Measurements from ENCODE around the gene CMBL. TPM values are rescaled to one million over a fixed set of nuclear protein-coding genes. Genes with fewer than 3 reads are reported as not detected.

Gene CMBL
- total and polyA plus RNA-seq, 2 of the 13 experiments (the other 11 are each of a cell fraction or from before 2014, with no cell fraction given): 11.5 to 17.0 TPM

- TF ChIP-seq ZBTB39 (CRISPR knock-in tag; IDR thresholded peaks at IDR 0.05) (no peak), ZNF841 (CRISPR knock-in tag; IDR thresholded peaks at IDR 0.05; ENCODE audit: borderline replicate concordance) (no peak), SPEN (CRISPR knock-in tag; IDR thresholded peaks at IDR 0.05; ENCODE audit: low read depth) (peak; percentile 57), ZNF737 (CRISPR knock-in tag; IDR thresholded peaks at IDR 0.05; ENCODE audit: borderline replicate concordance) (no peak; the same call in 1 of the 2 replicates), ZNF34 (CRISPR knock-in tag; IDR thresholded peaks at IDR 0.05; ENCODE audit: borderline replicate concordance) (no peak), ZNF790 (CRISPR knock-in tag; IDR thresholded peaks at IDR 0.05; ENCODE audit: borderline replicate concordance) (no peak; the same call in 1 of the 2 replicates), STAT6 (CRISPR knock-in tag; IDR thresholded peaks at IDR 0.05; ENCODE audit: borderline replicate concordance) (no peak), TERF1 (CRISPR knock-in tag; IDR thresholded peaks at IDR 0.05) (no peak; the same call in 1 of the 2 replicates), ZNF615 (CRISPR knock-in tag; IDR thresholded peaks at IDR 0.05; ENCODE audit: borderline replicate concordance) (no peak), HES4 (CRISPR knock-in tag; IDR thresholded peaks at IDR 0.05; ENCODE audit: borderline replicate concordance) (peak; percentile 89), ZNF558 (CRISPR knock-in tag; IDR thresholded peaks at IDR 0.05; ENCODE audit: borderline replicate concordance) (peak; percentile 45; the same call in 1 of the 2 replicates), RARA (CRISPR knock-in tag; IDR thresholded peaks at IDR 0.05) (0 out of 2 replicates have a peak, but pooled peaks have one; percentile 25), ZNF431 (CRISPR knock-in tag; IDR thresholded peaks at IDR 0.05; ENCODE audit: borderline replicate concordance, low read depth) (no peak), ZBTB33 (CRISPR knock-in tag; IDR thresholded peaks at IDR 0.05) (no peak), ZNF678 (CRISPR knock-in tag; IDR thresholded peaks at IDR 0.05) (no peak), MAFK (conservative IDR thresholded peaks at IDR 0.05 in 1 of 2, IDR thresholded peaks at IDR 0.05 in 1 of 2; ENCODE audit: low read length in 2 of 2) (no peak), FIP1L1 (IDR thresholded peaks at IDR 0.05; ENCODE audit: borderline replicate concordance, insufficient read depth, low read depth, low read length) (no peak), MEF2D (CRISPR knock-in tag; IDR thresholded peaks at IDR 0.05) (no peak), ZFP36L2 (CRISPR knock-in tag; IDR thresholded peaks at IDR 0.05) (no peak), HNRNPLL (IDR thresholded peaks at IDR 0.05; ENCODE audit: low read depth, low read length, poor library complexity, severe bottlenecking) (peak; percentile 42)
These were observed 57.5 kb downstream of the CMBL start, which contains the start of gene CCT5 (continued) for GRCh38 chr5:10249948-10250805.

Data from HepG2 (cell line).